Stimulated activated CD8-positive, alpha-beta memory T cell treated with anti-CD3 and anti-CD28 coated beads, Interleukin-12 subunit alpha, Interleukin-12 subunit beta, amount 100 ng/mL, for 24 hours (primary cell): Measurements from ENCODE around the gene FZD1.

ENCODE experiments used
- DNase-seq: peaks from one replicate; pipeline ENCODE4 v3.0.0-alpha.2; 2020; ENCODE audit errors: extremely low read depth

The FZD1 gene

DNA sequence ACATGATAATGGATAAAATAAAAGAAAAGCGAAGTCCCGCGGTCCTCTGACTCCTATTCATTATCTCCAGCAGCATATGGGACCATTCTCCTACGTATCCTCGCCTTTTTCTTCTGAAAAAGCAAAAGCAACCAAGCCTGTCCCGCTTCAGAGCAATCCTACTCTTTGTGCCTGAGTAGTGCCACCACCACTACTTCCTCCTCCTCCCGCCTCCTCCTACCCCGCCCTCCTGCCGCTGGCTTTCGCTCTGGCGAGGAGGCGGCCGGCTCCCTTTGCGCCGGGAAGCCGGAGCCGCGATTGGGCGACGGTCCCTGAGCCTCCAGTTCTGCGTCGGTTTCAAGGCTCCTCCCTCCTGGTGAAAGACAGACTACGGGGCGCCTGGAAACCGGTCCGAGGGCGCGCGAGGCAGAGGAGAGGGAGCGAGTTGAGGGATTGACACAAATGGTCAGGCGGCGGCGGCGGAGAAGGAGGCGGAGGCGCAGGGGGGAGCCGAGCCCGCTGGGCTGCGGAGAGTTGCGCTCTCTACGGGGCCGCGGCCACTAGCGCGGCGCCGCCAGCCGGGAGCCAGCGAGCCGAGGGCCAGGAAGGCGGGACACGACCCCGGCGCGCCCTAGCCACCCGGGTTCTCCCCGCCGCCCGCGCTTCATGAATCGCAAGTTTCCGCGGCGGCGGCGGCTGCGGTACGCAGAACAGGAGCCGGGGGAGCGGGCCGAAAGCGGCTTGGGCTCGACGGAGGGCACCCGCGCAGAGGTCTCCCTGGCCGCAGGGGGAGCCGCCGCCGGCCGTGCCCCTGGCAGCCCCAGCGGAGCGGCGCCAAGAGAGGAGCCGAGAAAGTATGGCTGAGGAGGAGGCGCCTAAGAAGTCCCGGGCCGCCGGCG lies at the start of gene FZD1:
Gene FZD1, plus strand, starts transcription at position 388 of the 878 bp plus-strand sequence. Its CDS starts 448 bp downstream, at position 836.
- no peak for DNase-seq

DNA sequence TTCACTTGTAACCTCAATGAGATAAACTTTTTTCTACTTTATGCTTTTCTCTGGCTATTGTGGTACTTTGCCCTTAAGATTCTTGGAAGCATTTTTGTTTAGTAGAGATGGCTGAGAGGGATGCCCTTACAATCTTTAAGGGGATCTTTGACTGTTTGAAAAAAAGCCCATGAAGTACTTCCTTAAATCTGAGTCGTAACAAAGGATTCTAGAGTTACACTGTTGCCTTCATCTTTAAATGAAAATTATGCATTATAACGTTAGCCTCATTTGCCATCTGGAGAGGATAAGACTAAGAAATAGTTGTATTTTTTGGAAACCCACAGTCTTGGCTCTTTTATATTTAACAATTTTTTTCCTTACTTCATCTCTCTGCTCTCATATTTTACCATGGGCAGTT lies 37.8 kb upstream of the FZD1 start:
- no peak for DNase-seq

DNA sequence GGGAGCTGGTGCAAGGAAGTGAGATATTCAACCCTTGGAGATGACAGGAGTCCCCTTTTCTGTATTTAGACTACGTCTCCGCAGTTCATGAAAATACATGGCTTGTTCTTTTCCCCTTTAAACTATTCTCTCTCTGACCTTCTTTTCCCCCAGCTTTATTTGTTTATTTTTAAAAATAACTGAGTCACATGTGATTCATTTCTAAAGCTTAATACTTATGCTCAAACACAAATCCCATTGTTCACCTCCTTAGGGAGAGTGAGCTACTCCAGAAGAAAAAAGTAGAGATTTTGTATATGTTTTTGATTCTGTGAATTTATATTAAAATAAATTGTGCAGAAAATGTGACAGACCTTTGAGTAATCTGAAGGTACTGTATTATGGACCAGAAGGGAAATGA lies 35.9 kb upstream of the FZD1 start:
- DNase-seq = no peak

DNA sequence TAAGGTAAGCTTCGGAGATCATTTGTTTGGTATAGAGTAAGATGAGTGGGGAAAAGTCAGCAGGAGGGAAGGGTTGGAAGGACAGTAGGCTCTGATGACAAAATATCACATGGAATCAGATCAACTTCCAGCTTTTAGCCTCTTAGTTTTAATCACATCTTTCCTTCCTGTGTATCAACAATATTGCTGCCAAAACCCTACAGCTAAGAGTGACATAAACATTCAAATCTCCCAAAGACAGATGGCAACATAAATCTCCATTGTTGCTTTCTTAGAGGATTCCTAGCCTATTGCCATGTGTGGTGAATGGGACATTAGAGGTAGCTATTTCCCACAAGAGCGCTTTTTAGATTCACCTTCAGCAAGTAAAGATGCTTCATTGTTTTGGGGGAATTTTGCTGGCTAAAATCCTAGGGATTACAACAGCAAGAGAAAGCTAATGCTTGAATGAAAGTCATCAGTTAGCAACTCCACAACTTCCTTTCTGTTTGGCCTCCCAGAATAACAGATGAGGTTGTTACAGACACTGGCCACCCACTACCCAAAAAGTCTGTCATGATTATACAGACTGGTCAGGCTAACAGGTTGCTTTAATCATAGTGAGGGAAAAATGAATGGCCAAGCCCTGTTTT lies 35.2 kb upstream of the FZD1 start:
- no peak for DNase-seq

DNA sequence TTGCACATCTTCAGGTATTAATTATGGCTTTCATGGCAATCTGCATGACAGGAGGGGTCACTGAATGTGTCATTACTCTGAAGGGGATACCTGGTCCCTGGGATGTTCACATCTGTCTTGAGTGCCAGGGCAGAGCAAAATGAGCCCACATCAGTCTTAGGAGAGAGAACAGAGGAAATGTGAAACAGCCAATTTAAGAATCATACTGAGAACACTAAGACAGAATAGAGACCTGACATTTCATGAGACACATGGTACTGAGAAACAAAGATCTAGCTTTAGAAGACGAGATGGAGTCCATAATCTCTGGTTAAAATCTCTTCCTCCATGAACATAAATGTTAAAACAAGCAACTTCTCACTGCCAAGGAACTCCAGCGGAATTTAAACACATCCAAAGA lies 34.1 kb upstream of the FZD1 start:
- no peak for DNase-seq

DNA sequence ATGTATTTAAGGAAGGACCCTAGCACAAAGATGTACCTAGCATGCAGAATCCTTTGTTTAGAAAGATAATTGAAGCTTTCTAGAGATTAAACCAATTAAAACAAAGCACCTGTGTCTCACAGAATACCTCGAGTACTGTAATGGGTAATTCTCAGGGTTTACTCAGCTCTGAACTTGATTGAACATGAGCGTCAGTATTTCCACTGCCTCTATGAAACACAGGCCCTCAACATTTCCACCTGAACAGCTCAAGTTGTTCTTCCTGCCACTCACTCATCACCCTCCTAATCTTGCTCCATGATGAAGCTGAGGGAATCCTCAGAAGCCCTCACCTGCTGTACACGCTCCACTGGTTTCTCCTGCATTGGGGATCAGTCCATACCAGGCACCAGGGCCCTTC lies 33.7 kb upstream of the FZD1 start:
- DNase-seq = no peak

DNA sequence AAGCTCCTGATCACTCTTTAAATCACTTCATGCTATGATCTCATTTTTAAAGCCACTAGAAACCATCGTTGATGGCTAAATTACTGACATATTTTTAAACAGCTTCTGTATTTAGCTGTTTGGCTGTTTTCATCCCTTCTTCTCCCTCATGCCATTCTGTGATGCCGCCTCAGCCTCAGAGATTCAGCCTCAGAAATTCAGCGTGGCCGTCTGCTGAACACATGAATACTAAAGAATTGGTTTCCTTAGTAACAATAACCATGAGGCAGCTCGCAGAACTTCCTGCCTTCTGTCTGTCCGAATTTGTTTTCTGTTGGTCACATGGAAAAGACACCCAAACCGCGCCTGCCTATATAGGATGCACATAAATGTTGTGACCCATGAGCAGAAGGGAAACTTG lies 31.0 kb upstream of the FZD1 start:
- DNase-seq = no peak

DNA sequence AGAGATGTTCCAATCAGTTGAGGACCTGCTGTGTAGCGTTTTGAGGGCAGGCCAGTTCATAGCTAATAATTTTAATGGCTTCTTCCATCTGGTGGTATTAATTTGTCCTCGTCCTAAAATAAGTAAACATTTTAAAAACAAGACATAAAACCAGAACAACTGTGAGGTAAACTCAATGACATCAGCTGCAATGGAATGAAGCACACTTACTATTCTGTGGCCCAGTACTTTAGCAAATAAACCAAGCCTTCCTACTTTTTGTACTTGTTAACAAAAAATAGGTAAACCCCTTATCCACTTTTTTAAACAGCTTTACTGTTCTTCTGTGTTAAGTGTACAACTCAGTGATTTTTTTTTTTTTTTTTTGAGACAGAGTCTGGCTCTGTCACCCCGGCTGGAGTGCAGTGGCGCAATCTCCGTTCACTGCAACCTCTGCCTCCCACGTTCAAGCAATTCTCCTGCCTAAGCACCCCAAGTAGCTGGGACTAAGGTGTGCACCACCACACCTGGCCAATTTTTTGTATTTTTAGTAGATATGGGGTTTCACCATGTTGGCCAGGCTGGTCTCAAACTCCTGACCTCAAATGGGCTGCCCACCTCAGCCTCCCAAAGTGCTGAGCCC lies 28.9 kb upstream of the FZD1 start:
- no peak for DNase-seq

DNA sequence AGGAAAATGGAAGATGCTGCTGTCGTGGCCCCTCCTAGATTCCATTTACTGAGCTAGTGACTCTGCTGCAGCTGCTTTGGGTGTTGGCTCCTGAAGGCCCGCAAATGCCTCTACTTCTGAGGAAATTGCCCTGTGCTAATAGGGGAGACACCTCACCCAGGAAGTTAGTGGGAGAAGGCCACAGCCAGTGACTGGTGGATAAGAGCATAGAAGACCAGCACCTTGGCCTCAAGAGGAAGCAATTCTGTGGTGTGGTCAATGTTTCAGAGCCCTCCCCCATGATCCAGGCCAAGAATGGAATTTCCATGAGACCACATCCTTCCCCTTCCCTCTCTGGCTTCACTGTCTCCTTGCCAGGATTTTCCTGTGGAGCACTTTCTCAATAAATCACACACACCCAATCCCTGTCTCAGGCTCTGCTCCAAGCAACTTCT lies 25.0 kb upstream of the FZD1 start:
- DNase-seq = no peak

DNA sequence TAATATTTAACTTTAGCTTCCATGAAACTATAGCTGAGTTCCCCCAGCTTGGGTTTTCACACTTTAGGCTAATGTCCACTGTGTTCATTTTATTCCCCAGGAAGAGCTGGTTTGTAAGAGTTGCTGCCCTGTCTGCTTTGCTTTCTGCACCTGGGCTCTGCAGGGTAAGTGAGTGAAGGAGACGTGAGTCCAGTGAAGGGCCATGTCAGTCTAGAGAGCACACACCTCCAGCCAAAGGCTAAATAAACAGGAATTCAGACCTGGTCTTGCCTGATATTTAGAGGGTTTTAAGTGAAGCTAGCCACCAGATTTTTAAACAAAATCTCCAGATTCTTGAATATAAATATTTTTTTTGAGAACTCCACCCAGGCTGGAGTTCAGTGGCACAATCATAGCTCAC lies 24.5 kb upstream of the FZD1 start:
- DNase-seq = no peak

DNA sequence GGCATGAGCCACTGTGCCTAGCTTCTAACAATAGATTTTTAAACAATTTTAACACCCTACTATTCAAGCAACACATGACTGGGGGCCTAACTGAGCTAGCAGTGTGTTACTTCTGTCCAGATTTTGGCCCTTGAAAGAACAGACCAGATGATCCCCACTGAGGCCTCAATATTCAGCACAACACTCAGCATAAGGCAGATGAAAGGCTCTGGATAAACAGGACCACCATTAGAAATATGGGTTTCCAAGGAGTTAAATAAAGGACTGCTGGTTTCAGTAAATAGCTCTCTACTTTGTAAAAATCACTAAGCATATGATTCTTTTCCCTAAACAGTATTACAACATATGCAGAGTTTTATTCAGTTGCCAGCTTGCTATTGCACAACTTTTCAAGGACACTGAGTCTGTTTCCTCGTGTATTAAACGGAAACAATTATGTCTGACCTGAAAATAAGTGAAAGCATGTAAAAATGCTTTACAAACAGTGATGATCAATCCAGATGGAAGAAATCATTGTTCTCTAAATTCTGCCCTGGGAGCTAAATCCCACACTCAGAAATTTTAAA lies 23.8 kb upstream of the FZD1 start:
- no peak for DNase-seq

DNA sequence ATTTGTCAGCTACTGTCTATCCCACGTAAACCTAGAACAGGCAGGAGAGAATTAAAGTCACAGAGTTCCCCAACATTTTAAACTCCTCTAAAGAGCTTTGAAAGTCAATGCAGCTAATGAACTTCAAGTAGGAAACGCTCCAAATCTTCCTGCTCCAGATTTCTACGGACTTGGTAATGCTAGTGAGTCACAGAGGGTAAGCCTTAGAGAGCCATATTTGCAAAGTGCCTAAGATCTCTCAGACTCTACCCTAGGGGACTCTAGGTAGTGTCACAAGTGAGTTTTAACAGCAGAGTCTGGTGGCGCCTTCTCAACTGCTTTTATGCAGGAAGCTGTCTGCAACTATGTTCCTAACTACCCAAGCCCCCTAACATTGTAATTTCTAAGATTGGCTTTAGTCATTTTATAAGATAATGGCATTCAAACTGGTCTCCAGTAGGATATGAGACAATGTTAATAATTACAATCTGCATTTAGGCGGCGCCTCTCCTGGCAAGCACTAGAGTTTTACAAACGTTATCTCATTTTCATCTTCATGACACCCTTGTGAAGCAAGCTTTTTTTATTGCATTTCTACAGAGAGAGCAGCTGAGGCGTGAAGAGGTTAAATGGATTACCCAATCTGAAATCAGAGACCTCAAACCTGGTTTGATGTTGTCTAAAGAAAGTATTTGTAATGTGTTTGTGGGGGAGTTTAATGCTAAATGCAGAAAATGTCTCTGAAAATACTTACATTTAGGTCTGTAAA lies 22.0 kb upstream of the FZD1 start:
- no peak for DNase-seq

DNA sequence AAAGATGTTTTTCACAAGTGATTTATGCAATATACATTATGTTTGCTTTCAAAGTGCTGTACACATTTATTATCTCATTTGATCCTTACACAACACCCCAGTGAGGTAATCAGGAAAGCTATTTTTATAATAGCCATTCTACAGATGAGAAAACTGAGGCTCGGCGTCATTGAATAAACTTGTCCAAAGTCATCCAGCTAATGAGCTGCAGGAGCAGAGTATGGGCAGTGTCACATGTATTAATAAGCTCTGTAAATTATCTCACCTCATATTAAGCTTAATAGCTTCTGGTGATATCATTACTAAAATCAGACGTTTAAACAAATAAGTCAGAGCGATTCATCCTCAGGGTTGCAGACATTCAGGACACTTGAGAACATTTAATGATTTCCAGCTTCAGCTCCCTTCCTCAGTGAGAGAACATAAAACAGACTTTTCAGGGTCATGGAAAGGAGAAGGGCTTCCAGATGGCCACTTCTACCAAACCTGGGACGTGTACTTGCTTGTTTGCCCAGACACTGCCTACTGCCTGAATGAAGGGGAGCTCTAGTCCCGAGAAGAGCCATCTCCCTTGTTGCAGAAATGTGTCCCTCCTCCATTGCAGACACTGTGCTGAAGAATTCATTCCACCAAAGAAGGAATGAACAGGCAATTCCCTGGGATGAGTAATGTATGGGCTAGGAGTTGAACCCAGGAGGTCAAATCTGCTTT lies 20.5 kb upstream of the FZD1 start:
- no peak for DNase-seq

DNA sequence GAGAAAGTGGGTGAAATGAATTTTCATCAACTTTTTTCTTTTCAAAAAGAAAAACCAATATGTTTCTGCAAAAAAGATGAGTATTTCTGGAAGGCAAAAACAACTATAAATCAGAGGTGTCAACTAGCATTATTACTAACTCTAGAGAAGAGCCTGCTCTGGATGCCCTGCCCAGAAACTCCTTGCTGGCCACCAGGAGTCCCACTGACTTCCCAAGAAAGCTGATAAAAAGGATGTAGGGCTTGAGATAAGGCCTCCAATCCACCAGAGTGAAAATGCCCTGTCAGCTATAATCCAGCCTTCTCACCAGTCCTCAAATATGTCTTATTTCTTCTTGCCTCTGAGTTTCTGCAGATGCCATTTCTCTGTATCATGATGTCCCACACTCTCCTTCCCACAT lies 16.7 kb upstream of the FZD1 start:
- DNase-seq = no peak

DNA sequence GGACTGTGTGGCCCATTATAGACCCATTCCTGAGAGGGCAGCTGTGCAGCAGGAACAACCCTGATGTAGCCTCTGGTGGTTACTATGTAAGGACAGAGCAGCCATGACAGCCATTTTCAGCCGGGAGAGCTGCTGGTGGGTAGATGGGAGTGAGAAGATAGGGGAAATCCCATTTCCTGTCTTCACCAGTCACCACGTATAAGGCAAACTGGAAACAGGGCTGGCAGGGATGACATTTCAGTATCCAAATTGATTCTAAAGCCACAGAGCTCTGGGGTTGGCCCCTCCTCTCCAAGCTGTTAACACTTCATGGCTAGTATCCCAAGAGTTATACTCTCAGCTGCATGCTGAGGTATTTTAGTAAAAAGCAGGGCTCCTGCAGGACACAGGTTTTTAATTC lies 15.2 kb upstream of the FZD1 start:
- no peak for DNase-seq

DNA sequence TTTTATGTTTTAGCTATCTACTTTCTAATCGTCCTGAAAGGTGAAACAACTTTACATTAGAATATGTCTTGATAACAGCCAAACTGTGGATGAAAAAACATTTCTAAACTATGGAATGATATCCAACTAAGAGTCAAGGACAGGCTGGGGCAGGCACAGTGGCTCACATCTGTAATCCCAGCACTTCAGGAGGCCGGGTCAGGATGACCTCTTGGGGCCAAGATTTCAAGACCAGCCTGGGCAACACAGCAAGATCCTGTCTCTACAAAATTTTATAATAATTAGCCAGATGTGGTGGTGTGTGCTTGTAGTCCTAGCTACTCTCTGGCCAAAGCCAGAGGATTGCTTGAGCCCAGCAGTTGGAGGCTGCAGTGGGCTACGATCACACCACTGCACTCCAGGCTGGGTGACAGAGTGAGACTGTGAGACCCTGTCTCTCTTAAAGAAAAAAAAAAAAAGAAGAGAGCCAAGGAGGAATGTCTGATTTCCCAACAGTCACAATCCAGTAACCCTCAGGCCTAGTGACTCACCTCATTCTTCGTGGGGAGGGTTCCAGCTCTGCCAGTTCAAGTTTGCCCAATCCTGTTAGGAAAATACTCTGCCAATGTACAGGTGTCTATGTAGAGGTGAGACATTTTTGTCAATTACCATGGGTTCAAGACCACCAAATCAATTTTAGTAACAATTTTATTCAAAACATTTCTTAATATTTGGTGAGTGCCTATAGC lies 14.6 kb upstream of the FZD1 start:
- no peak for DNase-seq

DNA sequence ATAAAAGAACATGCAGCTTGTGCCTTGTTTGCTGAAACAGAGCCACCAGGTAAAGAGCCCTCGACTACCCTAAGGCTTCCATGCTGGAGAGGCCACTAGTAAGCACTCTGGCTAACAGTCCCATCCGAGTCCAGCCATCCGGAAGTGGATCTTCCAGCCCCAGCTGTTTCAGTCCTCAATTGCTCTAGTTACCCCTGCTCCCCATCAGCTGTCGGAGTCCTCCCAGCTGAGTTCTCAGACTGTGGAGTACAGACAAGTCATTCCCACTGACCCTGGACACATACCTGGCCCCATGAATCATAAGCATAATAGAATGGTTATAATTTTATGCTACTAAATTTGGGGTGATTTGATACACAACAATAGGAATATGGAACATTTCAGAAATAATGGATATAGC lies 13.5 kb upstream of the FZD1 start:
- DNase-seq = no peak

DNA sequence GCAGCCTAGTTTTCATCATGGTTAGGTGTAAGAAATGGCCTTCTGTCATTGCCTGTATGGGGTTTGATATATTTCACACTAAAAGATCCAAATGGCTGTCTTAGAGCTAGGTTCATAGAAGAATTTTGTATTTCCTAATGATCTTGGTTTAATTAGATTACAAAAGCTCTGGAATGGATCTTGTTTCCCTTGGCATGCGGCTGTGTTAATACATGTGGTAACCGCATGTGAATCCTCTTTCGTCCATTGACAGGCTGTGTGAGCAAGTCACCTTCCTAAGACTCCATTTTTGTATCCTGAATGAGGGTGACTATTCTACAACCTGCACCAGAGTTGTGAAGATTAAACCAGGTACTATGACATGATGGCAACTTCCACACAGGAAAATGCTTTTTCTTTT lies 12.4 kb upstream of the FZD1 start:
- DNase-seq = no peak

DNA sequence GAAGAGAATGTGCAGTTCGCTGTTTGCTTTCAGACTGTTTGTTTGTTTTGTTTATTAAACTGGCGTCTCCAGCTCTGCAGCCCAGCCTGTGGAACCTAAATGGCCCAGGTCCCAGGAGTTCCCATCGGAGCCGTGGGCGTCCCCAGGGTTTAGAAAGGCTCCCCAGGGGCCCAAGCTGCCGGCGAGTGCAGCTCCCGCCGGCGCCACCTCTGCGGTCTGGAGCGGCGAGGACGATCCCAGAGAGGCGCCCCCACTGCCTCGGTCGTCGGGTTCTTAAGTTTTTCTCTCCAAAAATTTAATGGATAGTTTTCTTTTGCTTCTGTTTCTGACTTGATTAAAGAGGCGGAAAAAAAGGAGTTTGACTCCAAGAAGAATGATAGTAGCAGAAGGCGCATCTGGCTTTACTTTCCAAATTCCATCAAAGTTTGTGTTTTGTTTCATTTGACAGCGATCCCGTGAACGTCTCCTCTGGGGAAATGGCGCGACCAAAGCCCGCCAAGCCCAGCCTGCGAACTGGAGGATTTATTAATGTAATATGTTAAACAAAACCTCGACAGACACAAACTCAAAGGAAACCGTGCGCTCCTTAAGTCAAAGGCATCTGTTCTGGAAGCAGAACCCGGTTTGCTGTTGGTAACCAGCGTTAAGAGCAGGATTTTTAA lies 718 bp upstream of the FZD1 start:
- no peak for DNase-seq
